Stimulated activated CD4-positive, alpha-beta T cell treated with anti-CD3 and anti-CD28 coated beads, Interleukin-4, amount 100 ng/mL, for 1 hour (primary cell): ENCODE results near the gene BNC2.

Experiments
- DNase-seq: peaks from one replicate; pipeline ENCODE4 v3.0.0-alpha.2; 2020

BNC2 gene

GRCh38 chr9:16811987-16812685 is 58.3 kb downstream of the BNC2 start:
- DNase-seq, result no peak

- no peak for DNase-seq
These were observed 60.4 kb downstream of the BNC2 start for GRCh38 chr9:16809912-16810610.

GRCh38 chr9:16806674-16807073 is 63.8 kb downstream of the BNC2 start:
- DNase-seq, result no peak

- DNase-seq, result no peak
These were observed 66.8 kb downstream of the BNC2 start for GRCh38 chr9:16803648-16804047.

GRCh38 chr9:16801871-16802466 is 68.5 kb downstream of the BNC2 start:
- DNase-seq, result no peak

GRCh38 chr9:16796304-16796825 is 74.1 kb downstream of the BNC2 start:
- DNase-seq, result no peak

- no peak for DNase-seq
These were observed 75.4 kb downstream of the BNC2 start for GRCh38 chr9:16794871-16795639.

- DNase-seq, result no peak
These were observed 76.4 kb downstream of the BNC2 start for GRCh38 chr9:16794103-16794502.

- no peak for DNase-seq
These were observed 82.7 kb downstream of the BNC2 start for GRCh38 chr9:16787724-16788123.

- DNase-seq, result no peak
These were observed 86.5 kb downstream of the BNC2 start for GRCh38 chr9:16784002-16784401.

GRCh38 chr9:16782490-16782889 is 88.0 kb downstream of the BNC2 start:
- DNase-seq, result no peak

GRCh38 chr9:16775330-16775729 is 95.1 kb downstream of the BNC2 start:
- DNase-seq, result no peak

- DNase-seq, result no peak
These were observed 96.9 kb downstream of the BNC2 start for GRCh38 chr9:16773617-16774016.

GRCh38 chr9:16773116-16773515 is 97.4 kb downstream of the BNC2 start:
- DNase-seq, result no peak

- DNase-seq, result no peak
These were observed 99.1 kb downstream of the BNC2 start for GRCh38 chr9:16771356-16771755.

- no peak for DNase-seq
These were observed 101.2 kb downstream of the BNC2 start for GRCh38 chr9:16769291-16769690.

GRCh38 chr9:16768816-16769215 is 101.7 kb downstream of the BNC2 start:
- no peak for DNase-seq

- no peak for DNase-seq
These were observed 103.1 kb downstream of the BNC2 start for GRCh38 chr9:16767366-16767765.

GRCh38 chr9:16763946-16764345 is 106.5 kb downstream of the BNC2 start:
- DNase-seq, result no peak

- no peak for DNase-seq
These were observed 114.9 kb downstream of the BNC2 start for GRCh38 chr9:16755467-16756160.

- no peak for DNase-seq
These were observed 115.8 kb downstream of the BNC2 start for GRCh38 chr9:16754662-16755061.

GRCh38 chr9:16753256-16753655 is 117.2 kb downstream of the BNC2 start:
- DNase-seq, result no peak

- DNase-seq, result no peak
These were observed 117.9 kb downstream of the BNC2 start for GRCh38 chr9:16752601-16753000.
